HepG2 (cell line): ENCODE measurements around the gene OGG1. TPM values are rescaled to one million over a fixed set of nuclear protein-coding genes. Genes with fewer than 3 reads are reported as not detected.

Source experiments
- CEBPG ChIP-seq: IDR thresholded peaks from 2 replicates; pipeline ENCODE4 v1.6.1; 2016
- CENPT ChIP-seq: sonication (generic); formaldehyde crosslinking; IDR thresholded peaks from 2 replicates; pipeline ENCODE4 v1.8.0; 2022; ENCODE audit warnings: low read depth, mild to moderate bottlenecking, moderate library complexity, missing genetic modification reagents
- CREB3 ChIP-seq: sonication (generic); formaldehyde crosslinking; IDR thresholded peaks from 2 replicates; pipeline ENCODE4 v1.5.0; 2020; ENCODE audit warnings: missing genetic modification reagents
- GFI1 ChIP-seq: sonication (generic); formaldehyde crosslinking; IDR thresholded peaks from 2 replicates; pipeline ENCODE4 v1.5.0; 2020; ENCODE audit warnings: missing genetic modification reagents, mild to moderate bottlenecking, borderline replicate concordance
- HHEX ChIP-seq: IDR thresholded peaks from 2 replicates; pipeline ENCODE4 v1.6.1; 2016; ENCODE audit warnings: control low read depth
- HNRNPL ChIP-seq: fragments of 200-400 bp; formaldehyde crosslinking; IDR thresholded peaks from 2 replicates; pipeline ENCODE4 v1.6.1; 2017; ENCODE audit warnings: mild to moderate bottlenecking, low read depth, low read length
- MED1 ChIP-seq: sonication (generic); formaldehyde crosslinking; IDR thresholded peaks from 2 replicates; pipeline ENCODE4 v1.4.0; 2020; ENCODE audit warnings: missing genetic modification reagents
- PAX8 ChIP-seq: sonication (generic); formaldehyde crosslinking; IDR thresholded peaks from 2 replicates; pipeline ENCODE4 v1.8.0; 2022; ENCODE audit warnings: mild to moderate bottlenecking, missing genetic modification reagents, borderline replicate concordance
- TBX3 ChIP-seq: fragments of 450-650 bp; IDR thresholded peaks from 2 replicates; pipeline ENCODE4 v1.6.1; 2017; ENCODE audit warnings: antibody characterized with exemption, mild to moderate bottlenecking, inconsistent platforms, borderline replicate concordance
- TCF7L2 ChIP-seq: IDR thresholded peaks from 2 replicates; pipeline ENCODE4 v1.6.1; 2011; ENCODE audit warnings: mild to moderate bottlenecking, low read depth, low read length, moderate library complexity
- THAP9 ChIP-seq: sonication (generic); formaldehyde crosslinking; IDR thresholded peaks from 2 replicates; pipeline ENCODE4; 2020; ENCODE audit warnings: missing genetic modification reagents, mild to moderate bottlenecking, borderline replicate concordance
- ZBTB44 ChIP-seq: sonication (generic); formaldehyde crosslinking; IDR thresholded peaks from 2 replicates; pipeline ENCODE4 v1.4.0; 2020; ENCODE audit warnings: missing genetic modification reagents
- ZFP36L1 ChIP-seq: sonication (generic); formaldehyde crosslinking; IDR thresholded peaks from 2 replicates; pipeline ENCODE4 v1.8.0; 2022; ENCODE audit warnings: mild to moderate bottlenecking, missing genetic modification reagents, moderate library complexity
- ZNF326 ChIP-seq: sonication (generic); formaldehyde crosslinking; IDR thresholded peaks from 2 replicates; pipeline ENCODE4 v1.4.0; 2020; ENCODE audit warnings: missing genetic modification reagents, borderline replicate concordance
- ZNF451 ChIP-seq: sonication (generic); formaldehyde crosslinking; IDR thresholded peaks from 2 replicates; pipeline ENCODE4 v1.5.0; 2020; ENCODE audit warnings: mild to moderate bottlenecking, missing genetic modification reagents
- ZNF557 ChIP-seq: sonication (generic); formaldehyde crosslinking; IDR thresholded peaks from 2 replicates; pipeline ENCODE4 v1.4.0; 2020; ENCODE audit warnings: missing genetic modification reagents
- ZNF562 ChIP-seq: sonication (generic); formaldehyde crosslinking; IDR thresholded peaks from 2 replicates; pipeline ENCODE4 v1.8.0; 2022; ENCODE audit warnings: missing genetic modification reagents, borderline replicate concordance
- ZNF772 ChIP-seq: sonication (generic); formaldehyde crosslinking; IDR thresholded peaks from 2 replicates; pipeline ENCODE4 v1.5.0; 2020; ENCODE audit warnings: mild to moderate bottlenecking, missing genetic modification reagents
- ZNF775 ChIP-seq: sonication (generic); formaldehyde crosslinking; IDR thresholded peaks from 2 replicates; pipeline ENCODE4 v1.4.0; 2020; ENCODE audit warnings: missing genetic modification reagents, mild to moderate bottlenecking, moderate library complexity, borderline replicate concordance
- ZZZ3 ChIP-seq: sonication (generic); formaldehyde crosslinking; IDR thresholded peaks from 2 replicates; pipeline ENCODE4 v1.4.0; 2020; ENCODE audit warnings: missing genetic modification reagents, mild to moderate bottlenecking, borderline replicate concordance
- polyA plus RNA-seq, 8 experiments: library from polyadenylated mRNA; depleted of rRNA in 3 of 8; stranded (reverse) in 7 of 8; unstranded in 1 of 8; fragments of >200 nt; fragmentation: Illumina TruSeq in 4 of 8; extraction: Trizol in 4 of 8; gene quantifications; 2 replicates each; pipeline versions ENCODE4 v1.2.1 to v1.2.3, GENCODE V29; 2011 to 2016; ENCODE audit warnings: low read depth in 4 of 8, missing spikeins in 1 of 8, mixed read lengths in 1 of 8; ENCODE audit not compliant: insufficient read depth in 1 of 8
- total RNA-seq, 5 experiments: library from RNA; depleted of rRNA; stranded (reverse); fragments of >200 nt; fragmentation: Illumina TruSeq; extraction: Trizol; gene quantifications; 2 replicates each; pipeline ENCODE4 v1.2.3, GENCODE V29; 2016; ENCODE audit warnings: low read depth in 1 of 5
- TF ChIP-seq, protein P1 (sequence below): sonication (generic); formaldehyde crosslinking; IDR thresholded peaks from 2 replicates; pipeline ENCODE4 v1.5.1; 2020; ENCODE audit warnings: missing genetic modification reagents, mild to moderate bottlenecking, borderline replicate concordance
- TF ChIP-seq, protein P2 (sequence below): sonication (generic); formaldehyde crosslinking; IDR thresholded peaks from 2 replicates; pipeline ENCODE4 v1.5.0; 2020; ENCODE audit warnings: missing genetic modification reagents

OGG1 gene
- total and polyA plus RNA-seq, 2 of the 13 experiments (the other 11 are each of a cell fraction or from before 2014, with no cell fraction given) = 28.7 to 33.2 TPM

DNA sequence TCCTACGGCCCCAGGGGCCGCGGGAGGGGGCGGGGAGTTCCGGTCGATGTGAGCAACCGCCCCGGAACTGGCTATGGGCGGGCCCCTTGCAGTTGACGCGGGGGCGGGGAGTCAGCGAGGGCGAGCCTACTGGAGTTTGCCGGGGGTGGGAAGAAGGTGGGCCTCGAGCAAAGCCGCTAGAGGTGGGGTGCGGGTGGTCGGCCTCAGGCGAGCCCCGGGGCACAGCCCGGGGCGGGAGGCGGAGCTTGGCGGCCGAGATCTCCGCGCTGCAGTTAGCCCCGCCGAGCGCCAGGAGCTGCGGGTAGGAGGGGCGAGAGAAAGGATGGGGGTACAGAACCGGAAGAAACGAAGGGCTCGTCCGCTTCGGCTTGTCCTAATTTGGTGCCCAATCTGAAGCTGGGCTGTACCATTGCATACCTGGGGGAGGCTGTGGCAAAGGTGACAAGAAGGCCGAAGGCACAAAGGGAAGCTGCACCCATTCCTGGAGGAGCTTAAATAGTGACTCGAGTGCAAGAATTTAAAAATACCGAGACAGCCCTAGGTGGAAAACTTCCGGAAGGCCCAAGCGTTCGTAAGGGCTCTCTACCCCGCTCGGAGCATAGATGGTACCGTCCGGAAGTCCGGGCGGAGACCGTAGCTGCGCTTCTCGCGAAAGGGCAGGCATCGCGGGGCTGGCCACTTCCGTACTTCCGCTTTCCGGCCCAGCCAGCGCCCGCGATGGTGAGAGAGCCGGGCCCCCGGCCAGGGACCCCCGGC lies 42.8 kb downstream of the OGG1 start, which contains the start of the genes ARPC4 and TADA3 (continued):
- TF ChIP-seq ZNF562 (CRISPR knock-in tag) (no peak), CREB3 (CRISPR knock-in tag) (0 out of 2 replicates have a peak, but pooled peaks have one; percentile 53), ZNF775 (no peak; the same call in 1 of the 2 replicates), GFI1 (no peak; the same call in 1 of the 2 replicates), ZNF557 (CRISPR knock-in tag) (no peak), HHEX (no peak), ZNF772 (CRISPR knock-in tag) (no peak), CENPT (CRISPR knock-in tag) (no peak), ZFP36L1 (CRISPR knock-in tag) (no peak), MED1 (CRISPR knock-in tag) (peak; percentile 50), ZNF451 (CRISPR knock-in tag) (no peak), ZZZ3 (no peak), ZNF326 (CRISPR knock-in tag) (no peak), CEBPG (CRISPR knock-in tag) (no peak), TCF7L2 (no peak), THAP9 (CRISPR knock-in tag) (peak; percentile 46; the same call in 1 of the 2 replicates), ZBTB44 (no peak), TBX3 (no peak), HNRNPL (0 out of 2 replicates have a peak, but pooled peaks have one; percentile 52), PAX8 (no peak)
- TF ChIP-seq, protein P1, sequence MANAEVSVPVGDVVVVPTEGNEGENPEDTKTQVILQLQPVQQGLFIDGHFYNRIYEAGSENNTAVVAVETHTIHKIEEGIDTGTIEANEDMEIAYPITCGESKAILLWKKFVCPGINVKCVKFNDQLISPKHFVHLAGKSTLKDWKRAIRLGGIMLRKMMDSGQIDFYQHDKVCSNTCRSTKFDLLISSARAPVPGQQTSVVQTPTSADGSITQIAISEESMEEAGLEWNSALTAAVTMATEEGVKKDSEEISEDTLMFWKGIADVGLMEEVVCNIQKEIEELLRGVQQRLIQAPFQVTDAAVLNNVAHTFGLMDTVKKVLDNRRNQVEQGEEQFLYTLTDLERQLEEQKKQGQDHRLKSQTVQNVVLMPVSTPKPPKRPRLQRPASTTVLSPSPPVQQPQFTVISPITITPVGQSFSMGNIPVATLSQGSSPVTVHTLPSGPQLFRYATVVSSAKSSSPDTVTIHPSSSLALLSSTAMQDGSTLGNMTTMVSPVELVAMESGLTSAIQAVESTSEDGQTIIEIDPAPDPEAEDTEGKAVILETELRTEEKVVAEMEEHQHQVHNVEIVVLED (CRISPR knock-in tag) = peak; percentile 56; the same call in 1 of the 2 replicates
- TF ChIP-seq, protein P2, sequence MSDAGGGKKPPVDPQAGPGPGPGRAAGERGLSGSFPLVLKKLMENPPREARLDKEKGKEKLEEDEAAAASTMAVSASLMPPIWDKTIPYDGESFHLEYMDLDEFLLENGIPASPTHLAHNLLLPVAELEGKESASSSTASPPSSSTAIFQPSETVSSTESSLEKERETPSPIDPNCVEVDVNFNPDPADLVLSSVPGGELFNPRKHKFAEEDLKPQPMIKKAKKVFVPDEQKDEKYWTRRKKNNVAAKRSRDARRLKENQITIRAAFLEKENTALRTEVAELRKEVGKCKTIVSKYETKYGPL (CRISPR knock-in tag) = no peak
